Vagina (tissue), 2 donors: ENCODE data around the gene EHBP1. TPM values are rescaled to one million over a fixed set of nuclear protein-coding genes. Genes with fewer than 3 reads are reported as not detected.

Experiments
- DNase-seq, 2 donors: peaks; one replicate each; pipeline ENCODE4 v3.0.0-alpha.2; 2017; ENCODE audit errors: extremely low spot score in 2 of 2
- H3K27ac ChIP-seq: fragments of 200-600 bp; sonication (generic); one replicate; pipeline ENCODE4 v1.5.1; 2019
- H3K27me3 ChIP-seq: fragments of 200-600 bp; sonication (generic); one replicate; pipeline ENCODE4 v1.5.1; 2019
- H3K36me3 ChIP-seq, 2 donors: fragments of 200-600 bp; sonication (generic); one replicate each; pipeline ENCODE4 v1.5.1; 2017 to 2019
- H3K4me1 ChIP-seq: fragments of 200-600 bp; sonication (generic); one replicate; pipeline ENCODE4 v1.5.1; 2019
- H3K4me3 ChIP-seq, 2 donors: fragments of 200-600 bp; sonication (generic); 1 replicate in 1 of 2; 2 replicates in 1 of 2; pipeline ENCODE4 v1.5.1; 2016 to 2019
- H3K9me3 ChIP-seq: fragments of 200-600 bp; sonication (generic); one replicate; pipeline ENCODE4 v1.5.1; 2019
- CTCF ChIP-seq, 3 experiments: fragments of 450-650 bp in 2 of 3; fragments of 200-600 bp in 1 of 3; sonication (generic) in 1 of 3; IDR thresholded peaks; one replicate each; pipeline ENCODE4 v1.5.1; 2017 to 2019; ENCODE audit warnings: antibody characterized with exemption in 3 of 3, mild to moderate bottlenecking in 2 of 3, moderate library complexity in 2 of 3
- POLR2A ChIP-seq, 2 donors: fragments of 450-650 bp; IDR thresholded peaks; one replicate each; pipeline ENCODE4 v1.6.1; 2017; ENCODE audit warnings: antibody characterized with exemption in 2 of 2, mild to moderate bottlenecking in 2 of 2, moderate library complexity in 2 of 2
- POLR2AphosphoS5 ChIP-seq, 2 donors: sonication (generic); formaldehyde crosslinking; IDR thresholded peaks; one replicate each; pipeline ENCODE4 v1.9.0; 2017; ENCODE audit warnings: antibody characterized with exemption in 2 of 2, mild to moderate bottlenecking in 2 of 2, low read depth in 1 of 2; ENCODE audit not compliant: insufficient read depth in 1 of 2
- intact Hi-C: fragments of 100-400 bp; cut with DNase I; formaldehyde crosslinking; loops from one replicate; pipeline ENCODE4 v1.15.1; 2023
- total RNA-seq: library from RNA; depleted of rRNA; stranded (reverse); fragments of >200 nt; gene quantifications from one replicate; pipeline ENCODE4 v1.2.3, GENCODE V29; 2016

The EHBP1 gene
- total RNA-seq, 1 donor from 2014 or later, result 97.7 TPM

GRCh38 chr2:62757029-62757428 lies 51.5 kb downstream of the EHBP1 start:
- Histone ChIP-seq H3K36me3 (no peaks in the 10 kb centered on the region), H3K27ac (no peak overlapping the region), H3K4me3 (no peak overlapping the region), H3K27me3 (no peaks in the 10 kb centered on the region), H3K4me1 (peaks cover 8% of the 10 kb centered on the region), H3K9me3 (no peaks in the 10 kb centered on the region)
- intact Hi-C loops, result no loop called here
- no peak for DNase-seq
- TF ChIP-seq POLR2A (IDR thresholded peaks at IDR 0.05) (no peak), POLR2AphosphoS5 (IDR thresholded peaks at IDR 0.05; ENCODE audit: insufficient read depth in 1 of 2, low read depth in 1 of 2) (no peak), CTCF (IDR thresholded peaks at IDR 0.05) (no peak)

- Histone ChIP-seq H3K27ac (no peak overlapping the region), H3K27me3 (no peaks in the 10 kb centered on the region), H3K9me3 (no peaks in the 10 kb centered on the region), H3K36me3 (no peaks in the 10 kb centered on the region), H3K4me3 (no peak overlapping the region), H3K4me1 (peaks cover 20% of the 10 kb centered on the region)
- no peak for TF ChIP-seq CTCF (IDR thresholded peaks at IDR 0.05)
- TF ChIP-seq POLR2A (IDR thresholded peaks at IDR 0.05), result no peak
- no peak for TF ChIP-seq POLR2AphosphoS5 (IDR thresholded peaks at IDR 0.05; ENCODE audit: insufficient read depth in 1 of 2, low read depth in 1 of 2)
- DNase-seq, result no peak
- intact Hi-C loops, result no loop called here
These were observed 54.5 kb downstream of the EHBP1 start for GRCh38 chr2:62760026-62760425.

- H3K36me3 ChIP-seq, result no peaks in the 10 kb centered on the region
- H3K4me3 ChIP-seq, result no peak overlapping the region
- no peaks in the 10 kb centered on the region for H3K27me3 ChIP-seq
- no peak for DNase-seq
- no peak for TF ChIP-seq POLR2A (IDR thresholded peaks at IDR 0.05)
- TF ChIP-seq POLR2AphosphoS5 (IDR thresholded peaks at IDR 0.05; ENCODE audit: insufficient read depth in 1 of 2, low read depth in 1 of 2), result no peak
- no peak for TF ChIP-seq CTCF (IDR thresholded peaks at IDR 0.05)
- no peak overlapping the region for H3K27ac ChIP-seq
- H3K9me3 ChIP-seq, result no peaks in the 10 kb centered on the region
- intact Hi-C loops, result no loop called here
- H3K4me1 ChIP-seq, result peaks cover 20% of the 10 kb centered on the region
These were observed 55.0 kb downstream of the EHBP1 start for GRCh38 chr2:62760555-62760954.

- H3K4me1 ChIP-seq, result peaks cover 18% of the 10 kb centered on the region
- intact Hi-C loops, result loop anchor here (5.0 kb wide), 1 partner anchor 568 kb away; the partner anchor contains the start of gene B3GNT2
These were observed 60.3 kb downstream of the EHBP1 start for GRCh38 chr2:62765619-62766376.

More at GRCh38 chr2:62765619-62766376, 60.3 kb downstream of the EHBP1 start:
- H3K27ac ChIP-seq, result no peak overlapping the region
- no peak overlapping the region for H3K4me3 ChIP-seq
- no peak for TF ChIP-seq POLR2AphosphoS5 (IDR thresholded peaks at IDR 0.05; ENCODE audit: insufficient read depth in 1 of 2, low read depth in 1 of 2)
- no peak for TF ChIP-seq POLR2A (IDR thresholded peaks at IDR 0.05)
- no peak for TF ChIP-seq CTCF (IDR thresholded peaks at IDR 0.05)
- no peaks in the 10 kb centered on the region for H3K9me3 ChIP-seq
- no peaks in the 10 kb centered on the region for H3K36me3 ChIP-seq
- DNase-seq, result no peak
- H3K27me3 ChIP-seq, result no peaks in the 10 kb centered on the region
